ENCODE measurements around the gene GLIS1. TPM values are rescaled to one million over a fixed set of nuclear protein-coding genes. Genes with fewer than 3 reads are reported as not detected.

Gene GLIS1
- total and polyA plus RNA-seq, 10 of the 15 experiments (the other 5 are each of a cell fraction or from before 2014, with no cell fraction given): not detected

DNA sequence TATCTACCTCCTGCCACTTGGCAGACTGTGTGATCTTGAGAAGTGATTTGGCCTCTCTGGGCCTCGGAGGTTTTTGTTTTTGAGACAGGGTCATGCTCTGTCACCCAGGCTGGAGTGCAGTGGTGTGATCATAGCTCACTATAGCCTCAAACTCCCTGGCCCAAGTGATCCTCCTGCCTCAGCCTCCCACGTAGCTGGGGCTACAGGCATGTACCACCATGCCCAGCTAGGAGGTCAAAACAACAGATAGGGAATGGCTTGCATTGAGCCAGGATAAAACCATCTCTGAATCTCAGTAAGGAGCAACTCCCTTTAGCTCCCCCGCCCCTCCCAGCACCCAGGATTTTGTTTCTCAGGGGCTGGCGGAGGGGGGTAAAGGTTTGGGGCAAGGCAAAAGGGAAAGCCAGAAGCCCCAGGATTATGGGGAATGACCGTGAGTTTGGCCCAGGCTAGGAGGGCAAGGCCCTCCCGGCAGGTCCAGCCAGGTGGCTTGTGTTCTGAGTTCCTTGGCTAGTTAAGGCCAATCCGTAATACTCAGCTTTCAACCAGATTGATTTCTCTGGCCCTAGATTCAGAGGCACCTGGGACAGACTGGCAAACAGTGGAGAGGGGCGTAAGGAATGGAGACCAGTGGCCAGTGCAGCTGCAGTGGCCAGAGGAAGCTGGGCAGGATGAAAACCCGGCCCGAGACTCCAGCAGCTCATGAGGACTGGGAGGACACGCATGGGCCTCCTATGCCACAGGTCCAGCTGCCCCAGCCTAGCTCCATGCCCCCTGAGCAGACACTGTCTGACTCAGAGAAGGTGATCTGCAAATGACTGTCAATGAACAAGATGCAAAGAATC lies 149.7 kb downstream of the GLIS1 start (continued):
- TF ChIP-seq NFXL1 (IDR thresholded peaks at IDR 0.05; ENCODE audit: borderline replicate concordance): no peak
- no peak for TF ChIP-seq RCOR1 (conservative IDR thresholded peaks at IDR 0.05; ENCODE audit: low read depth, low read length)
- TF ChIP-seq ZNF384 (IDR thresholded peaks at IDR 0.05; ENCODE audit: borderline replicate concordance, low read depth, low read length): no peak
- no peak for TF ChIP-seq TAF1 (IDR thresholded peaks at IDR 0.05; ENCODE audit: borderline replicate concordance, low read depth, low read length)
- TF ChIP-seq SUZ12 (IDR thresholded peaks at IDR 0.05; ENCODE audit: unreplicated experiment): no peak
- no peak for TF ChIP-seq EED (IDR thresholded peaks at IDR 0.05; ENCODE audit: low read depth)
- no peak for TF ChIP-seq ESRRA (IDR thresholded peaks at IDR 0.05; ENCODE audit: low read length)

- intact Hi-C loops (cut with micrococcal nuclease; ENCODE audit: unreplicated experiment): no loop called here
- WGBS (ENCODE audit: insufficient coverage, insufficient replicate concordance, low lambda C conversion rate, missing lambda C conversion rate): 4% methylated on average over 6 of the region's 6 CpGs
- in situ Hi-C loops (cut with MboI): no loop called here
- Histone ChIP-seq H3K9me3 (replicated peaks; ENCODE audit: control insufficient read depth, insufficient read depth, low read length) (no peaks in the 10 kb centered on the region), H2AFZ (ENCODE audit: control insufficient read depth, low read depth, low read length) (no peak overlapping the region), H3K36me3 (ENCODE audit: control insufficient read depth in 2 of 2, insufficient read depth in 2 of 2, low read length in 1 of 2) (no peaks in the 10 kb centered on the region), H3K4me2 (ENCODE audit: control insufficient read depth, insufficient read depth) (no peak overlapping the region), H3K4me3 (no peak overlapping the region), H3K79me2 (ENCODE audit: control insufficient read depth, insufficient read depth, low read length) (no peaks in the 10 kb centered on the region), H3K27me3 (replicated peaks in 1 of 2; ENCODE audit: control insufficient read depth in 2 of 2, insufficient read depth in 2 of 2, low read length in 1 of 2) (peaks cover 0 to 3% of the 10 kb centered on the region in 2 experiments; a peak in 1 of 4 replicates), H3K27ac (ENCODE audit: control insufficient read depth, insufficient read depth) (no peak overlapping the region), H3K9ac (ENCODE audit: control insufficient read depth, insufficient read depth, low read length) (no peak overlapping the region), H3K4me1 (ENCODE audit: control insufficient read depth, insufficient read depth, low read length) (no peaks in the 10 kb centered on the region), H4K20me1 (ENCODE audit: control insufficient read depth, insufficient read depth) (no peaks in the 10 kb centered on the region)
- BruUV-seq (replicated peaks): no TSS peak
- SMC1A ChIA-PET (ENCODE audit: uncharacterized antibody, unreplicated experiment): no interaction called here
- ATAC-seq (no peak), DNase-seq (ENCODE audit: low read depth, low spot score) (no peak), FAIRE-seq (no peak)
- RAD21 ChIA-PET (ENCODE audit: unreplicated experiment): no interaction called here
- CTCF ChIA-PET: no interaction called here
- POLR2A ChIA-PET: no interaction called here
- TF ChIP-seq, protein P1, sequence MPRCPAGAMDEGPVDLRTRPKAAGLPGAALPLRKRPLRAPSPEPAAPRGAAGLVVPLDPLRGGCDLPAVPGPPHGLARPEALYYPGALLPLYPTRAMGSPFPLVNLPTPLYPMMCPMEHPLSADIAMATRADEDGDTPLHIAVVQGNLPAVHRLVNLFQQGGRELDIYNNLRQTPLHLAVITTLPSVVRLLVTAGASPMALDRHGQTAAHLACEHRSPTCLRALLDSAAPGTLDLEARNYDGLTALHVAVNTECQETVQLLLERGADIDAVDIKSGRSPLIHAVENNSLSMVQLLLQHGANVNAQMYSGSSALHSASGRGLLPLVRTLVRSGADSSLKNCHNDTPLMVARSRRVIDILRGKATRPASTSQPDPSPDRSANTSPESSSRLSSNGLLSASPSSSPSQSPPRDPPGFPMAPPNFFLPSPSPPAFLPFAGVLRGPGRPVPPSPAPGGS (IDR thresholded peaks at IDR 0.05; ENCODE audit: borderline replicate concordance, insufficient read depth, low read depth, low read length, poor library complexity, severe bottlenecking): no peak
- no peak for TF ChIP-seq BHLHE40 (IDR thresholded peaks at IDR 0.05; ENCODE audit: borderline replicate concordance in 1 of 2, low read depth in 2 of 2, low read length in 1 of 2)
Measured at GRCh38 chr1:53588053-53588779, 150.7 kb downstream of the GLIS1 start.

Data from GM12878 (cell line).